GM23338 (cell line): ENCODE measurements around the gene ZNF292. TPM values are rescaled to one million over a fixed set of nuclear protein-coding genes. Genes with fewer than 3 reads are reported as not detected.

Experiments
- ATAC-seq: fragments of 200-7000 bp; cut with Tn5 transposase; 3 replicates; pipeline ENCODE4 v1.9.1; 2020
- DNase-seq: peaks from one replicate; pipeline ENCODE4 v3.0.0-alpha.2; 2015; ENCODE audit warnings: low spot score
- H2AFZ ChIP-seq: fragments of 200-600 bp; sonication (generic); 2 replicates; pipeline ENCODE4 v1.8.0; 2016; ENCODE audit warnings: antibody characterized with exemption, mild to moderate bottlenecking, moderate library complexity
- H3F3A ChIP-seq: fragments of 200-600 bp; sonication (generic); replicated peaks from 2 replicates; pipeline ENCODE4 v1.8.0; 2017; ENCODE audit warnings: antibody characterized with exemption, mixed run types, low read depth
- H3K27ac ChIP-seq: fragments of 200-600 bp; sonication (generic); 2 replicates; pipeline ENCODE4 v1.6.1; 2016; ENCODE audit warnings: low read depth
- H3K27me3 ChIP-seq: fragments of 200-600 bp; sonication (generic); 2 replicates; pipeline ENCODE4 v1.8.0; 2016; ENCODE audit warnings: mild to moderate bottlenecking, mixed run types, moderate library complexity; ENCODE audit not compliant: insufficient read depth
- H3K36me3 ChIP-seq: fragments of 200-600 bp; sonication (generic); 2 replicates; pipeline ENCODE4 v1.8.0; 2016; ENCODE audit warnings: mild to moderate bottlenecking; ENCODE audit not compliant: insufficient read depth
- H3K4me1 ChIP-seq: fragments of 200-600 bp; sonication (generic); 2 replicates; pipeline ENCODE4 v1.8.0; 2016; ENCODE audit warnings: mild to moderate bottlenecking, moderate library complexity; ENCODE audit not compliant: insufficient read depth
- H3K4me2 ChIP-seq: fragments of 200-600 bp; sonication (generic); 2 replicates; pipeline ENCODE4 v1.7.1; 2017; ENCODE audit warnings: mixed run types
- H3K4me3 ChIP-seq: fragments of 200-600 bp; sonication (generic); 2 replicates; pipeline ENCODE4 v1.6.1; 2016; ENCODE audit warnings: mixed run types
- H3K79me2 ChIP-seq: fragments of 200-600 bp; sonication (generic); replicated peaks from 2 replicates; pipeline ENCODE4 v1.8.0; 2017; ENCODE audit warnings: mild to moderate bottlenecking; ENCODE audit not compliant: insufficient read depth
- H3K9me2 ChIP-seq: fragments of 200-600 bp; sonication (generic); 2 replicates; pipeline ENCODE4 v1.8.0; 2017; ENCODE audit not compliant: insufficient read depth
- H4K20me1 ChIP-seq: fragments of 200-600 bp; sonication (generic); replicated peaks from 2 replicates; pipeline ENCODE4 v1.8.0; 2017; ENCODE audit warnings: mild to moderate bottlenecking; ENCODE audit not compliant: insufficient read depth
- H3K27ac Mint-ChIP-seq: 2 replicates; pipeline ENCODE4 v1.8.0; 2020; ENCODE audit warnings: inconsistent platforms, mild to moderate bottlenecking, moderate library complexity, mixed read lengths
- H3K27me3 Mint-ChIP-seq: 3 replicates; pipeline ENCODE4 v1.8.0; 2022; ENCODE audit warnings: low read depth, mild to moderate bottlenecking, moderate library complexity, mixed read lengths, inconsistent platforms; ENCODE audit not compliant: insufficient read depth, poor library complexity
- H3K36me3 Mint-ChIP-seq: 3 replicates; pipeline ENCODE4 v1.8.0; 2021; ENCODE audit warnings: low read depth, mild to moderate bottlenecking, inconsistent platforms, moderate library complexity, mixed read lengths
- H3K4me1 Mint-ChIP-seq: 3 replicates; pipeline ENCODE4 v1.8.0; 2020; ENCODE audit warnings: mild to moderate bottlenecking, inconsistent platforms, mixed read lengths
- H3K4me3 Mint-ChIP-seq: 3 replicates; pipeline ENCODE4 v1.8.0; 2021; ENCODE audit warnings: moderate library complexity, mild to moderate bottlenecking, inconsistent platforms, mixed read lengths
- H3K9me3 Mint-ChIP-seq: 3 replicates; pipeline ENCODE4 v1.8.0; 2020; ENCODE audit warnings: moderate library complexity, mild to moderate bottlenecking, inconsistent platforms, mixed read lengths
- EZH2 ChIP-seq: fragments of 200-600 bp; sonication (generic); IDR thresholded peaks from one replicate; pipeline ENCODE4 v1.8.0; 2017; ENCODE audit warnings: antibody characterized with exemption, mild to moderate bottlenecking, low read depth; ENCODE audit not compliant: unreplicated experiment
- EZH2phosphoT487 ChIP-seq: fragments of 200-600 bp; sonication (generic); IDR thresholded peaks from one replicate; pipeline ENCODE4 v1.8.1; 2018; ENCODE audit warnings: antibody characterized with exemption; ENCODE audit not compliant: unreplicated experiment
- NANOG ChIP-seq: IDR thresholded peaks from 2 replicates; pipeline ENCODE4 v1.6.1; 2016; ENCODE audit warnings: antibody characterized with exemption, borderline replicate concordance
- POLR2AphosphoS5 ChIP-seq: IDR thresholded peaks from 2 replicates; pipeline ENCODE4 v1.6.1; 2016; ENCODE audit warnings: antibody characterized with exemption, low read depth
- STAT1 ChIP-seq: IDR thresholded peaks from one replicate; pipeline ENCODE4 v1.6.1; 2016; ENCODE audit warnings: antibody characterized with exemption; ENCODE audit not compliant: unreplicated experiment
- ZNF114 ChIP-seq: fragments of 250-450 bp; sonication (Bioruptor Pico); IDR thresholded peaks from 2 replicates; pipeline ENCODE4 v1.5.0; 2020; ENCODE audit warnings: mild to moderate bottlenecking, moderate library complexity
- polyA plus RNA-seq: library from polyadenylated mRNA; unstranded; fragments of >200 nt; fragmentation: Nextera tagmentation; extraction: Ambion mirVana; gene quantifications from 2 replicates; pipeline ENCODE4 v1.2.1, GENCODE V29; 2016
- total RNA-seq: library from RNA; depleted of rRNA; stranded (reverse); fragments of >200 nt; shearing (Covaris generic); gene quantifications from 2 replicates; pipeline ENCODE4 v1.2.3, GENCODE V29; 2014
- TF ChIP-seq, protein P1 (sequence below): IDR thresholded peaks from one replicate; pipeline ENCODE4 v1.6.1; 2018; ENCODE audit warnings: antibody characterized with exemption; ENCODE audit not compliant: unreplicated experiment
- TF ChIP-seq, protein P2 (sequence below), 2 experiments: fragments of 200-600 bp in 1 of 2; sonication (generic) in 1 of 2; conservative IDR thresholded peaks; 2 replicates each; pipeline versions ENCODE4 v1.5.1 to v1.6.1; 2016 to 2017; ENCODE audit warnings: antibody characterized with exemption in 2 of 2, low read depth in 2 of 2, mild to moderate bottlenecking in 2 of 2, moderate library complexity in 1 of 2
- TF ChIP-seq, protein P3 (sequence below): IDR thresholded peaks from 2 replicates; pipeline ENCODE4 v1.6.1; 2016; ENCODE audit warnings: antibody characterized with exemption

The ZNF292 gene
- total and polyA plus RNA-seq, 2 experiments from 2014 or later: 45.7 to 67.9 TPM

DNA sequence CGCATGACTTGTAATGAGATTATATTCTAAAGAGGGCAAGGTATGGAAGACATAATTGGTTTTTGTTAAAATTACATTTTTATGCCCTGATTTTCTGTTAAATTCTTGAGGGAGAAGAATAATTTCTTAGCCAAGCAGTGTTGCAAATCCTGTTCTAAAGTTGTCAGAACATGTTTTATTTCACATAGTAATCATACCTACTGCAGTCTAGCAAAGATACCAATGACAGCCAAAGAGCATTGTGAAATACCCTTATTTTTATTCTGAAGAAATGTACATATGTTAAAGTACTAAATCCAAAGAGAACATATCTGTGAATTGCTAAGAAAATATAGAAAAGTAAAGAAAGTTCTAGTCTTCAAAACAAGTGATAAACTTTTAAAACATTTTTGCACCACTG, 127.4 kb downstream of the ZNF292 start:
- Histone ChIP-seq H3K4me1 (no peaks in the 10 kb centered on the region), H4K20me1 (no peaks in the 10 kb centered on the region), H3K36me3 (no peaks in the 10 kb centered on the region), H3K79me2 (no peaks in the 10 kb centered on the region), H3K4me2 (no peak overlapping the region), H2AFZ (no peak overlapping the region), H3K9me2 (peaks cover 10% of the 10 kb centered on the region), H3K4me3 (no peak overlapping the region), H3K27ac (no peak overlapping the region), H3K27me3 (no peaks in the 10 kb centered on the region), H3F3A (no peaks in the 10 kb centered on the region)
- no peaks in the 10 kb centered on the region for H3K4me1 Mint-ChIP-seq
- no peak overlapping the region for H3K27ac Mint-ChIP-seq
- no peak overlapping the region for H3K4me3 Mint-ChIP-seq
- no peaks in the 10 kb centered on the region for H3K36me3 Mint-ChIP-seq
- DNase-seq: no peak
- no peaks in the 10 kb centered on the region for H3K9me3 Mint-ChIP-seq
- ATAC-seq: no peak
- H3K27me3 Mint-ChIP-seq: no peaks in the 10 kb centered on the region
- TF ChIP-seq STAT1 (no peak), POLR2AphosphoS5 (no peak), EZH2phosphoT487 (no peak)
- TF ChIP-seq, protein P1, sequence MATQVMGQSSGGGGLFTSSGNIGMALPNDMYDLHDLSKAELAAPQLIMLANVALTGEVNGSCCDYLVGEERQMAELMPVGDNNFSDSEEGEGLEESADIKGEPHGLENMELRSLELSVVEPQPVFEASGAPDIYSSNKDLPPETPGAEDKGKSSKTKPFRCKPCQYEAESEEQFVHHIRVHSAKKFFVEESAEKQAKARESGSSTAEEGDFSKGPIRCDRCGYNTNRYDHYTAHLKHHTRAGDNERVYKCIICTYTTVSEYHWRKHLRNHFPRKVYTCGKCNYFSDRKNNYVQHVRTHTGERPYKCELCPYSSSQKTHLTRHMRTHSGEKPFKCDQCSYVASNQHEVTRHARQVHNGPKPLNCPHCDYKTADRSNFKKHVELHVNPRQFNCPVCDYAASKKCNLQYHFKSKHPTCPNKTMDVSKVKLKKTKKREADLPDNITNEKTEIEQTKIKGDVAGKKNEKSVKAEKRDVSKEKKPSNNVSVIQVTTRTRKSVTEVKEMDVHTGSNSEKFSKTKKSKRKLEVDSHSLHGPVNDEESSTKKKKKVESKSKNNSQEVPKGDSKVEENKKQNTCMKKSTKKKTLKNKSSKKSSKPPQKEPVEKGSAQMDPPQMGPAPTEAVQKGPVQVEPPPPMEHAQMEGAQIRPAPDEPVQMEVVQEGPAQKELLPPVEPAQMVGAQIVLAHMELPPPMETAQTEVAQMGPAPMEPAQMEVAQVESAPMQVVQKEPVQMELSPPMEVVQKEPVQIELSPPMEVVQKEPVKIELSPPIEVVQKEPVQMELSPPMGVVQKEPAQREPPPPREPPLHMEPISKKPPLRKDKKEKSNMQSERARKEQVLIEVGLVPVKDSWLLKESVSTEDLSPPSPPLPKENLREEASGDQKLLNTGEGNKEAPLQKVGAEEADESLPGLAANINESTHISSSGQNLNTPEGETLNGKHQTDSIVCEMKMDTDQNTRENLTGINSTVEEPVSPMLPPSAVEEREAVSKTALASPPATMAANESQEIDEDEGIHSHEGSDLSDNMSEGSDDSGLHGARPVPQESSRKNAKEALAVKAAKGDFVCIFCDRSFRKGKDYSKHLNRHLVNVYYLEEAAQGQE: no peak
- TF ChIP-seq, protein P2, sequence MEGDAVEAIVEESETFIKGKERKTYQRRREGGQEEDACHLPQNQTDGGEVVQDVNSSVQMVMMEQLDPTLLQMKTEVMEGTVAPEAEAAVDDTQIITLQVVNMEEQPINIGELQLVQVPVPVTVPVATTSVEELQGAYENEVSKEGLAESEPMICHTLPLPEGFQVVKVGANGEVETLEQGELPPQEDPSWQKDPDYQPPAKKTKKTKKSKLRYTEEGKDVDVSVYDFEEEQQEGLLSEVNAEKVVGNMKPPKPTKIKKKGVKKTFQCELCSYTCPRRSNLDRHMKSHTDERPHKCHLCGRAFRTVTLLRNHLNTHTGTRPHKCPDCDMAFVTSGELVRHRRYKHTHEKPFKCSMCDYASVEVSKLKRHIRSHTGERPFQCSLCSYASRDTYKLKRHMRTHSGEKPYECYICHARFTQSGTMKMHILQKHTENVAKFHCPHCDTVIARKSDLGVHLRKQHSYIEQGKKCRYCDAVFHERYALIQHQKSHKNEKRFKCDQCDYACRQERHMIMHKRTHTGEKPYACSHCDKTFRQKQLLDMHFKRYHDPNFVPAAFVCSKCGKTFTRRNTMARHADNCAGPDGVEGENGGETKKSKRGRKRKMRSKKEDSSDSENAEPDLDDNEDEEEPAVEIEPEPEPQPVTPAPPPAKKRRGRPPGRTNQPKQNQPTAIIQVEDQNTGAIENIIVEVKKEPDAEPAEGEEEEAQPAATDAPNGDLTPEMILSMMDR (conservative IDR thresholded peaks at IDR 0.05; ENCODE audit: low read depth in 2 of 2): no peak

DNA sequence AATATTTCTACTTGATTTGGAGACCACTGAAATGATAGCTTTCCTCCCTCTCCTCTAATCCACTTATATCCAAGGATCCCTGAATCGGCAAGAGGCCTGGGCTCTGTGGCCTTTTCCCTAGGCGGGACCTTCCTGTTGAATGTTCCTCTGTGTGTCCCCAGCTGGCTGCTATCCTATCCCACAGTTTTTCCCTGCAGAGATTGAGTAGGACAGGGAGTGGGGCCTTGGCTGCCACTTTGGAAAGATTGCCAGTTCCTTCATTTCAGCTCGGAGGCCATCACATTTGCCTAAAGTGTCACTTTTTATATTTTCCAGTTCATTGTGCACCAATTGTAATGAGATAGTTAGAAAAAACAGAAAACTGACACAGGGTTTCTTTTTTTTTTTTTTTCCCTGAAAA, 128.1 kb downstream of the ZNF292 start:
- H4K20me1 ChIP-seq: no peaks in the 10 kb centered on the region
- H3K9me2 ChIP-seq: peaks cover 10% of the 10 kb centered on the region
- H3K4me2 ChIP-seq: no peak overlapping the region
- no peak overlapping the region for H2AFZ ChIP-seq
- Mint-ChIP-seq H3K4me3 (no peak overlapping the region), H3K4me1 (no peaks in the 10 kb centered on the region), H3K36me3 (no peaks in the 10 kb centered on the region), H3K27me3 (no peaks in the 10 kb centered on the region), H3K27ac (no peak overlapping the region), H3K9me3 (no peaks in the 10 kb centered on the region)
- ATAC-seq: peak; percentile 49; the same call in 1 of the 3 replicates
- no peaks in the 10 kb centered on the region for H3K36me3 ChIP-seq
- no peak overlapping the region for H3K4me3 ChIP-seq
- no peak overlapping the region for H3K27ac ChIP-seq
- no peaks in the 10 kb centered on the region for H3F3A ChIP-seq
- H3K4me1 ChIP-seq: no peaks in the 10 kb centered on the region
- H3K27me3 ChIP-seq: no peaks in the 10 kb centered on the region
- no peaks in the 10 kb centered on the region for H3K79me2 ChIP-seq
- DNase-seq: no peak
- TF ChIP-seq ZNF114 (no peak), STAT1 (no peak), POLR2AphosphoS5 (no peak), NANOG (no peak), EZH2 (no peak)
- TF ChIP-seq, protein P3, sequence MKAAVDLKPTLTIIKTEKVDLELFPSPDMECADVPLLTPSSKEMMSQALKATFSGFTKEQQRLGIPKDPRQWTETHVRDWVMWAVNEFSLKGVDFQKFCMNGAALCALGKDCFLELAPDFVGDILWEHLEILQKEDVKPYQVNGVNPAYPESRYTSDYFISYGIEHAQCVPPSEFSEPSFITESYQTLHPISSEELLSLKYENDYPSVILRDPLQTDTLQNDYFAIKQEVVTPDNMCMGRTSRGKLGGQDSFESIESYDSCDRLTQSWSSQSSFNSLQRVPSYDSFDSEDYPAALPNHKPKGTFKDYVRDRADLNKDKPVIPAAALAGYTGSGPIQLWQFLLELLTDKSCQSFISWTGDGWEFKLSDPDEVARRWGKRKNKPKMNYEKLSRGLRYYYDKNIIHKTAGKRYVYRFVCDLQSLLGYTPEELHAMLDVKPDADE: no peak
- TF ChIP-seq, protein P2 (conservative IDR thresholded peaks at IDR 0.05; ENCODE audit: low read depth in 2 of 2): no peak
- TF ChIP-seq, protein P1: no peak
